ENCODE results near the gene GRM4. TPM values are rescaled to one million over a fixed set of nuclear protein-coding genes. Genes with fewer than 3 reads are reported as not detected.

The GRM4 gene
- total and polyA plus RNA-seq, 4 donors: not detected

GRCh38 chr6:34090529-34090928 lies 55.4 kb downstream of the GRM4 start:
- Histone ChIP-seq H3K27ac (ENCODE audit: low read depth in 1 of 2, low read length in 2 of 2) (no peak overlapping the region), H3K9me3 (ENCODE audit: control insufficient read depth in 4 of 4, low read length in 3 of 4) (no peaks in the 10 kb centered on the region), H3K9ac (ENCODE audit: low read depth in 1 of 2, low read length in 2 of 2) (no peak overlapping the region), H3K4me3 (ENCODE audit: low read depth in 1 of 3, low read length in 3 of 3) (no peak overlapping the region), H3K27me3 (ENCODE audit: control insufficient read depth in 4 of 4, insufficient read depth in 4 of 4, low read length in 3 of 4) (peaks cover 0 to 5% (median 2%) of the 10 kb centered on the region in 4 donors), H3K4me1 (ENCODE audit: control insufficient read depth in 4 of 4, insufficient read depth in 4 of 4, low read length in 3 of 4) (no peaks in the 10 kb centered on the region), H3K36me3 (ENCODE audit: control insufficient read depth in 4 of 4, insufficient read depth in 3 of 4, low read depth in 1 of 4, low read length in 3 of 4) (no peaks in the 10 kb centered on the region)
- WGBS: 78% methylated on average over 9 of the region's 9 CpGs
- no peak for DNase-seq (ENCODE audit: low spot score)
- TF ChIP-seq TAF1 (conservative IDR thresholded peaks at IDR 0.05) (no peak), RAD21 (IDR thresholded peaks at IDR 0.05) (no peak), RXRA (IDR thresholded peaks at IDR 0.05) (no peak), CTCF (IDR thresholded peaks at IDR 0.05; ENCODE audit: low read depth, low read length, missing input control) (no peak), HNF4G (IDR thresholded peaks at IDR 0.05) (no peak), MAX (IDR thresholded peaks at IDR 0.05) (no peak), YY1 (IDR thresholded peaks at IDR 0.05) (no peak), ZBTB33 (IDR thresholded peaks at IDR 0.05) (no peak), ATF3 (IDR thresholded peaks at IDR 0.05) (no peak)

- WGBS: 90% methylated on average over 2 of the region's 2 CpGs
- Histone ChIP-seq H3K27me3 (ENCODE audit: control insufficient read depth in 4 of 4, insufficient read depth in 4 of 4, low read length in 3 of 4) (no peaks in the 10 kb centered on the region), H3K27ac (ENCODE audit: low read depth in 1 of 2, low read length in 2 of 2) (no peak overlapping the region), H3K4me1 (ENCODE audit: control insufficient read depth in 4 of 4, insufficient read depth in 4 of 4, low read length in 3 of 4) (no peaks in the 10 kb centered on the region), H3K9me3 (ENCODE audit: control insufficient read depth in 4 of 4, low read length in 3 of 4) (no peaks in the 10 kb centered on the region), H3K36me3 (ENCODE audit: control insufficient read depth in 4 of 4, insufficient read depth in 3 of 4, low read depth in 1 of 4, low read length in 3 of 4) (no peaks in the 10 kb centered on the region), H3K4me3 (ENCODE audit: low read depth in 1 of 3, low read length in 3 of 3) (no peak overlapping the region), H3K9ac (ENCODE audit: low read depth in 1 of 2, low read length in 2 of 2) (no peak overlapping the region)
- TF ChIP-seq ATF3 (IDR thresholded peaks at IDR 0.05) (no peak), REST (IDR thresholded peaks at IDR 0.05) (no peak), HNF4G (IDR thresholded peaks at IDR 0.05) (no peak), FOXA1 (IDR thresholded peaks at IDR 0.05) (no peak), TAF1 (conservative IDR thresholded peaks at IDR 0.05) (no peak), HNF4A (conservative IDR thresholded peaks at IDR 0.05) (no peak), EGR1 (IDR thresholded peaks at IDR 0.05; ENCODE audit: low read depth in 2 of 2) (no peak), SP1 (IDR thresholded peaks at IDR 0.05) (no peak), MAX (IDR thresholded peaks at IDR 0.05) (no peak), NR2F2 (IDR thresholded peaks at IDR 0.05) (no peak)
- no peak for DNase-seq (ENCODE audit: low spot score)
Measured at GRCh38 chr6:34086558-34086957, 59.3 kb downstream of the GRM4 start.
